Activated CD4-positive, alpha-beta T cell treated with anti-CD3 and anti-CD28 coated beads, Interleukin-2, Interleukin-6, amounts not matched to agents 100 ng/mL and 50 ng/mL, durations not matched to agents 16 hours and 8 hours (primary cell): ENCODE results near the gene CTNNA3.

Source experiments
- DNase-seq: peaks from one replicate; pipeline ENCODE4 v3.0.0-alpha.2; 2020

CTNNA3 gene

GRCh38 chr10:66625709-66626590 is 1070.0 kb downstream of the CTNNA3 start:
- no peak for DNase-seq

- DNase-seq = no peak
These were observed 1073.9 kb downstream of the CTNNA3 start for GRCh38 chr10:66622050-66622449.

- no peak for DNase-seq
These were observed 1091.8 kb downstream of the CTNNA3 start for GRCh38 chr10:66604195-66604594.

GRCh38 chr10:66591865-66592264 is 1104.1 kb downstream of the CTNNA3 start:
- no peak for DNase-seq

GRCh38 chr10:66587680-66588050 is 1108.3 kb downstream of the CTNNA3 start:
- DNase-seq = no peak

GRCh38 chr10:66586897-66587679 is 1108.9 kb downstream of the CTNNA3 start:
- no peak for DNase-seq

GRCh38 chr10:66586073-66586472 is 1109.9 kb downstream of the CTNNA3 start:
- no peak for DNase-seq

- DNase-seq = no peak
These were observed 1120.6 kb downstream of the CTNNA3 start for GRCh38 chr10:66575251-66575855.

GRCh38 chr10:66572700-66573099 is 1123.3 kb downstream of the CTNNA3 start:
- no peak for DNase-seq

GRCh38 chr10:66565999-66566398 is 1130.0 kb downstream of the CTNNA3 start:
- DNase-seq = no peak

- DNase-seq = no peak
These were observed 1131.7 kb downstream of the CTNNA3 start for GRCh38 chr10:66564287-66564686.

GRCh38 chr10:66555061-66555460 is 1140.9 kb downstream of the CTNNA3 start:
- no peak for DNase-seq

- no peak for DNase-seq
These were observed 1143.7 kb downstream of the CTNNA3 start for GRCh38 chr10:66552331-66552730.

GRCh38 chr10:66550351-66550750 is 1145.6 kb downstream of the CTNNA3 start:
- no peak for DNase-seq

GRCh38 chr10:66538908-66539307 is 1157.1 kb downstream of the CTNNA3 start:
- no peak for DNase-seq

- DNase-seq = no peak
These were observed 1157.6 kb downstream of the CTNNA3 start for GRCh38 chr10:66538371-66538770.

- no peak for DNase-seq
These were observed 1158.8 kb downstream of the CTNNA3 start for GRCh38 chr10:66537186-66537585.

GRCh38 chr10:66535439-66535838 is 1160.6 kb downstream of the CTNNA3 start:
- DNase-seq = no peak

GRCh38 chr10:66534866-66535265 is 1161.1 kb downstream of the CTNNA3 start:
- DNase-seq = no peak

- DNase-seq = no peak
These were observed 1174.5 kb downstream of the CTNNA3 start for GRCh38 chr10:66521506-66521905.

GRCh38 chr10:66519616-66520015 is 1176.4 kb downstream of the CTNNA3 start:
- DNase-seq = no peak

- no peak for DNase-seq
These were observed 1181.3 kb downstream of the CTNNA3 start for GRCh38 chr10:66514666-66515065.

- no peak for DNase-seq
These were observed 1182.5 kb downstream of the CTNNA3 start for GRCh38 chr10:66513504-66513903.
